GM21576 (cell line): Measurements from ENCODE around the gene EGR2.
A peak's percentile ranks its signal among the peaks of the same experiment; 100 is the strongest.

Source experiments
- ATAC-seq: cut with Tn5 transposase; IDR thresholded peaks from one replicate; pipeline ENCODE4 v1.9.1; 2021; ENCODE audit warnings: mild to moderate bottlenecking, moderate library complexity; ENCODE audit not compliant: unreplicated experiment

The EGR2 gene

GRCh38 chr10:62818426-62819011 lies 2.4 kb upstream of the EGR2 start:
- ATAC-seq, result no peak

GRCh38 chr10:62817766-62818425 lies 1.7 kb upstream of the EGR2 start:
- ATAC-seq, result peak; percentile 29

- peak; percentile 15 for ATAC-seq
Observed at GRCh38 chr10:62817121-62817765, 1.1 kb upstream of the EGR2 start.

- ATAC-seq, result no peak
Observed at GRCh38 chr10:62816076-62816330, 163 bp downstream of the EGR2 start.

GRCh38 chr10:62815381-62816075 lies 638 bp downstream of the EGR2 start:
- ATAC-seq, result no peak

GRCh38 chr10:62814756-62815380 lies 1.3 kb downstream of the EGR2 start:
- ATAC-seq, result no peak

- no peak for ATAC-seq
Observed at GRCh38 chr10:62813981-62814380, 2.2 kb downstream of the EGR2 start.

- no peak for ATAC-seq
Observed at GRCh38 chr10:62813453-62813852, 2.7 kb downstream of the EGR2 start.

GRCh38 chr10:62812672-62813439 lies 3.3 kb downstream of the EGR2 start:
- no peak for ATAC-seq

GRCh38 chr10:62811159-62811875 lies 4.8 kb downstream of the EGR2 start:
- peak; percentile 32 for ATAC-seq

- ATAC-seq, result no peak
Observed at GRCh38 chr10:62810156-62810902, 5.8 kb downstream of the EGR2 start.

GRCh38 chr10:62806251-62806650 lies 9.9 kb downstream of the EGR2 start:
- no peak for ATAC-seq

GRCh38 chr10:62805231-62806099 lies 10.7 kb downstream of the EGR2 start:
- ATAC-seq, result peak; percentile 19

GRCh38 chr10:62804356-62805230 lies 11.6 kb downstream of the EGR2 start, which contains the start of gene ADO:
Gene ADO (plus strand): TSS chr10:62804720. CDS start chr10:62805060, 340 bp downstream.
- ATAC-seq, result peak; percentile 81

- ATAC-seq, result peak; percentile 5
Observed at GRCh38 chr10:62803724-62804355, 12.3 kb downstream of the EGR2 start.

- no peak for ATAC-seq
Observed at GRCh38 chr10:62801871-62802270, 14.3 kb downstream of the EGR2 start.

GRCh38 chr10:62796896-62797295 lies 19.3 kb downstream of the EGR2 start:
- ATAC-seq, result no peak
